NCI-H128 (cell line): ENCODE measurements around the gene CSNK1A1.
"Not testable (repeated sequence)": the region's sequence is repeated elsewhere in the genome, so short reads cannot be mapped to it uniquely, and the experiment has no call there.

ENCODE experiments used
- DNase-seq: peaks from one replicate; lab custom pipeline; 2025; ENCODE audit not compliant: unreplicated experiment; lab: John Stamatoyannopoulos, UW

CSNK1A1 gene

GRCh38 chr5:149535787-149536186 is 15.5 kb downstream of the CSNK1A1 start:
- not testable (repeated sequence) for DNase-seq

- no peak for DNase-seq
Measured at GRCh38 chr5:149532413-149532812, 18.8 kb downstream of the CSNK1A1 start.

- no peak for DNase-seq
Measured at GRCh38 chr5:149529463-149529862, 21.8 kb downstream of the CSNK1A1 start.

DNA sequence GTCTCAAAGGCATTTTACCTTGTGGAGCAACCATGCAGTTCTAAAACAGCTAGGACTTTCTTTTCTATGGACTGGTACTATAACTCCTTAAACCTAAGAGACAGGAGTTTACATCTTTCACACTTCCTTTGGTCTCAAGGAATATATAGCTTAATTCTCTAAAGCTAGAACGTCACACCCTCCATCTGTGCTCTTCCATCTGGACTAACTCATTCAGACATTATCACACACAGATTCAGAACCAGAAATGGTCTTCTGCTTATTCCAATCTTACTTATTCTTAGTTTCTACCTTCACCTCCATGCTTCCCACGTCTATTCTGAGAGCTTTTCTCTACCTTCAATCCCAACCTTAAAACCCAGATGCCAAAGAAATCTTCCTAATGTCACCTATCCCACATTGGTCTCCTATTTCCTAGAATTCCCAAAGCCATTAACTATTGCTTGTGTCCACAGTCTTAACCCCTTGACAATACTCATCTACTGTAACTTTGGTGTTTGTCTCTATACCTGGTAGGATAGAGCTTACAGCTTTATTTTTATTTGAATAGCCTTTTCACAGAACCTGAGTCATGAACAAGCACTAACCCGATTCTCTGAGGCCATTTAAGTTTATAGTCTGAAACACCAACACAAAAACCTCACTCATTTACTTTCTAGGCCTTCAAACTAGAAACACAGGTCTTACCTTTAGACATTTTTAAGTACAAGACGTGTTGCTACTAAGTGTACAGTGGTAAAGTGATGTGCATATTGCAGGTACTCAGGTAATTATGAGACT is 22.8 kb downstream of the CSNK1A1 start:
- no peak for DNase-seq

DNA sequence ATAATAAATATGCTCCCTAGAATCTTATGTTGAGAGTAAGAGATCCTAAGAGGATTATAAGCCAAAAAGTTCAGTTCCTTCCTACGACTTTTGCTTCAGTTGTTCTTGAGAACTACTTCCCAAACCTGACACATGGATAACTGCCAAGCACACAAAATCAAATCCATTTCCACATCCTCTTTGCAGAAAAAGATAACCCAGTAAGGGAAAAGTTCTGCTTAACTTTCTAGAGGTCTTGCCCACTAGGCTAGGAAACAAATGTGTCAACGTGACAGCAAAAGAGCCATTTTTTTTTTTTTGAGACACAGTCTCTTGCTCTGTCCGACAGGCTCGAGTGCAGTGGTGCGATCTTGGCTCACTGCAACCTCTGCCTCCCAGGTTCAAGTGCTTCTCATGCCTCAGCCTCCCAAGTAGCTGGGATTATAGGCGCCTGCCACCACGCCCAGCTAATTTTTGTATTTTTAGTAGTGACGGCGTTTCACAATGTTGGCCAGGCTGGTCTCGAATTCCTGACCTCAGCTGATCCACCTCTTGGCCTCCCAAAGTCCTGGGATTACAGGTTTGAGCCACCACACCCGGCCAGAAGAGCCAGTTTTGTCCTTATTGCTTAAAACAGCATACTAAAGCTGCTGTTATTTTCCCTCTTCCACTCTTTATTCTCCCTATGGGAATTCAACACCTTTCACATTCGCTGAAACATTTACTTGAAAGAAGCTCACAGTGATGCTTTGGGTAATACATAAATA is 24.2 kb downstream of the CSNK1A1 start:
- no peak for DNase-seq

DNA sequence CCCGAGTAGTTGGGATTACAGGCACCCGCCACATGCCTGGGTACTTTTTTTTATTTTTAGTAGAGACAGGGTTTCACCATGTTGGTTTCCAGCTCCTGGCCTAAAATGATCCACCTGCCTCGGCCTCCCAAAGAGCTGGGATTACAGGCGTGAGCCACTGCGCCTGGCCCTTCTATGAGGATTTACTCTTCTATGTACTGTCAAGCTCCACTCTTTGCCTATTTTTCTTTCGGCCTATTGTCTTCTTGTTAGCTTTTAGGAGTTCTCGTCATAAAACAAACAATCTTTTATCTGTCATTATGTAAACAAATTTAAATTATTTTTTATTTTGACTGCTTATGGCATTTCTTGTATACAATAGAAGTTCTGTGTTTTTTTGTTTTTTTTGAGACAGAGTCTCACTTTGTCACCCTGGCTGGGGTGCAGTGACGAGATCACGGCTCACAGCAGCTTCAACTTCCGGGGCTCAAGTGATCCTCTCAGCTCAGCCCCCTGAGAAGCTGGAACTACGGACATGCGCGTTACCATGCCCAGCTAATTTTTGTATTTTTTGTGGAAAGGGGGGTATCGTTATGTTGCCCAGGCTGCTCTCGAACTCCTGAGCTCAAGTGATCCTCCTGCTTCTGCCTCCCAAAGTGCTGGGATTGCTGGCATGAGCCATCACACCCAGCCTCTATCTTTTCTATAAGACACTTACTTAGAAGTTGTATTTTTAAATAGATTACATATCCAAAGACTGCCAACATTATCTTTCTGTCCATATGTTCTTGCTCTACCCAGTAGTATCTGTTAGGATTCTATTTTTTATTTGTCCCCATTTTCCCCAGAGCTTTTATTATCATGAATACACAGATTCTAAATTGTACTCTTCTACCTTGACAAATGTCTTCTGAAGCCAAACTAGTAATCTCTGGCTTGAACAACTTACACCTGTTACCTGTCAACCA is 29.2 kb downstream of the CSNK1A1 start:
- no peak for DNase-seq

GRCh38 chr5:149519601-149520000 is 31.6 kb downstream of the CSNK1A1 start:
- no peak for DNase-seq

DNA sequence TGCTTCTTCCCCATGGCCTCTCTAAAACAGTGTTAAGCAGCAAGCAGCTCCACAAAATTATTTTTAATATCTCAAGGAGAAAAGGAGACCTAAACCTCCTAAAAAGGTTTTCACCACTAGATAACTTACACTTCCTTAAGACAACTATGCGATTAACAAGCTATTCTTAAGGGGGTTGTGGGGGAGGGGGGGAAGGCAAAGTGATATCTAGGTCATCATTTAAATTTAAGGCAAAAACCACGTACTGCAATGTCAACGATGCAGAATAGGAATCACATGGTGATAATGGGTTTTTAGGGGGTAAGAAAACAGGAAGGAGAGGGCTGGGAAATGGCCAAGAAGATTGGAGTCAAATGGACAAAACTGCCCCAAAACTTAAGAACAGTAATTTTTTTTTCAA is 32.6 kb downstream of the CSNK1A1 start:
- DNase-seq, result no peak

DNA sequence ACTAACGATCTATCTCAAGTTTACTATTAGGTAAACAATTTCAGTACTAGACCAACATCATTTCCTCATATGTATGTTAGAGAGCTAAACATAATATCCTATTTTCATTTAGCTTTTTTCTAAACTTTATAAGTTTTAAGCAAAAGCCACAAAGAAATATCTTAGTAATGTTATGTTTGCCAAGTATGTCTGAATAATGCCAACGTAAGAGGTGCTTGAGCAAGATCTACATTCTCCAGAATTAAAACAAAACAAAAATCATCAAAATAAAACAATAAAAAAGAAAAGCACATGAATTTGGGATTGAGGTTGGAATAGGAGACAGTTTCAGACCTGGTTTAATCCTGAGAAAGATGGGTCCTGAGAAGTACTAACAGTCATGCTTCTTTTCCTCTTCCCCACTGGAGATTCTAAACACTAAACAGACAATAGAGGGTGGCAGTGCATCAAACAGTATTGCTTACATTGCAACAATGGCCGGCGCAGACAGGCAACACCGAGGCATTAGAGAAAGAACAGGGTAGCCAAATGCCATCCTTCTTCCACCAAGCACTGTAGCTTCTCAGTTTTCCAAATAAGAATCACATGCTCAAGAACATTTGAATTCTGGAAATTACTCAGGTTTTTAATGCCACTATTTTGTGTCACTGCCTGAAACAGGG is 33.6 kb downstream of the CSNK1A1 start:
- DNase-seq, result no peak

GRCh38 chr5:149514512-149514911 is 36.7 kb downstream of the CSNK1A1 start:
- DNase-seq, result no peak

GRCh38 chr5:149513372-149513947 is 37.8 kb downstream of the CSNK1A1 start:
- not testable (repeated sequence) for DNase-seq

DNA sequence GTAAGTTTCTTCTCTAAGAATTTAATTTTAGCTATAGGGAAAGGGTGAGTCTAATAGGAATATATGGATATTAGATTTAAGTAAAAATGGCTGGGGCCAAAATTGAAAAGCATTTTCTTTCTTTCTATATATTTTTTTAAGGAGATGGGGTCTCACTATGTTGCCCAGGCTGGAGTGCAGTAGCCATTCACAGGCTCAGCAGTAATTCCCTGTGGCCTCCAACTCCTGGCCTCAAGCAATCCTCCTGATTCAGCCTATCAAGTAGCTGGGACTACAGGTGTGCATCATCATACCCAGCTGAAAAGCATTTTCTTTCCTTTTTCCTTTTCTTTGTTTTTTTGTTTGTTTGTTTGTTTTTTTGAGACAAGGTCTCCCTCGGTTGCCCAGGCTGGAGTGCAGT is 41.1 kb downstream of the CSNK1A1 start:
- DNase-seq, result no peak

- no peak for DNase-seq
Measured at GRCh38 chr5:149504677-149505076, 46.6 kb downstream of the CSNK1A1 start.

- DNase-seq, result no peak
Measured at GRCh38 chr5:149503006-149503405, 48.2 kb downstream of the CSNK1A1 start.

DNA sequence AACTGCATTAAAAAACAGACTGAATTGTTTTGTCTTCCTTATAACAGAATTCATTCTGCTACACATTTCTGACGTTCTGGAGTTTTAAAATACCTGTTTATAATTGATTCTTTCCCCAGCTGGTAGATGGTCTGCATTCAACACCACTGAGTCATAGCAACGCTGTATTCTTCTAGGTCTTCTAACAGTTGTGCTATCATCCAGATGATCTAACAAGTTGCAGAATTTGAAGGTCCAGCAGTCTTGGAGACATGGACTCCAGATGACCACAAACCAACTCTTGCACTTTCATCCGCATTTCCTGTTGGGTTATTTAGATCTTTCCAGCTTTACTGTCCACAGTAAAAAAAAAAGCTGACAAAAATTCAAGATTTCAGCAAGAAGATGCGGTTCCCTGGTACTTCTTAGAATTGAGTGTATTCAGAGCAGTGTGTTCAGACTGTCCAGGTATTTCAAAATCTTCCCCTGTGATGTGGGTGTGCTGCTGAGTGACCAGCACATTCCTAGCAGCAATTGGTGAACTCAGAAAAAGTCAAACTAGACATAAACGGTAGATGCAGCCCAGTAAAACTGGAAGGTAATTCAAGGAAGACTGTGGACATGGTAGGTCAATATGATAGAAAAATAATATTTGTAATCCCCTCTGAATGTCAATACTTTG is 50.2 kb downstream of the CSNK1A1 start:
- no peak for DNase-seq

DNA sequence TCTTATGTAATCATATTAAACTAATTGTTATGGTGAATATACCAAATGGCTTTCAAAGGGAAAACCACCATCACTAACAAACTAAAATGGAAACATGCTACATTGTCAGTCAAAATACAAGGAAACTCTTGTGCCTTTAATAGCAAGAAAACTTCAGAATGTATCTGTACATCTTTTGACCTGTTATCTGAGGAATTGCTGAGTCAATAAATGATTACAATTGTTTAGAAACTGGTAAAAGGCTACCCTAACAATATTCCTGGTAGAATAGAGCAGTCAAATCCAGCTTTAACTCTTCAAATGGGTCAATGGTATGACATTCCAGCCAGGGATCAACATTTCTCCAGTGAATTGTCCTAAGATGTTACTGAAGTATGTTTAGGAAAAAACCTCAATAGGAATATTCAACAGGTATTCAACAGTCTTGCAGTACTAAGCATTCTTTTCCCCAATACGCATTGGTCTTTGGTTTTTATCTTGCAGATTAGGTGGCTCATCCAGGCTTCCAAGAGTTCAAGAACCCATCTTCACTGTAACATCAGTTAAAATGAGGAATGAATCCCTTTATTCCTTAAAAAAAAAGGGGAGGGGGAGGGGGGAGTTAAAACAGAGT is 52.4 kb downstream of the CSNK1A1 start:
- DNase-seq, result no peak

DNA sequence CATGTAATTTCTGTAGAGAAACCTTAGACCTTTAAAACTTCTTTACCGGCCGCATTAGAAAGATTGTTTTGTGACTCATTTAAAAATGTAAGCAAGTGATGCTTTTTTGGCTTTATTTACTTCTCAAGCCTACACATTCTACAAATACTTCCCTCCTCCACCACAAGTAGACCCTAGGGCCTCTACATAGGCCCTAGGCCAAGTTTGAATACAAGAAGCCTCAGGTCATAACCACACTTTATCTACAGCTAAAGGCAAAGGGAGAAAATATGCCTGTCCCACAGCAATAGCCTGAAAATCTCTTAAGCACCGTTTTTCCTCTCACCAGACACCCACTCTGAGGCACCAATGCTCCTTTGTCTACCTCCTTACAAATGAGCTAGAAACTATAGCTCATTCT is 53.9 kb downstream of the CSNK1A1 start:
- no peak for DNase-seq

- no peak for DNase-seq
Measured at GRCh38 chr5:149496917-149497316, 54.3 kb downstream of the CSNK1A1 start.

DNA sequence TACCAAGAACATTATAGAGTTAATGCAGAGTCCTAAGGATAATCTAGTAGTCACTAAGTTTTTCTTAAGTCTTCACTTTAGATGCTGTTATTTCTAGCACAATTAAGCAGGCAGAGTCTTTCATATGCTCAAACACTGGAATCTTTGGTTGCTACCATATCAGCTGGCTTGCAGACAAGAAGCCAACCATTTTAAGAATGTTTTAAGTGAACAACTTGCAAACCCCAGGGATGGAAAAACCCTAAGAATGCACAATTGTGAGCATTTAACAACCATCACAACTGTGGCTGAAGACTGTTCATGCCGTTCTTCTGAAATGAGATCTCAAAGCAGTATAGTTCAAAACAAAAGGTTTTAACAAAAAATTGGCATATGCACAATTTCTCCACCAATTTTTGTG is 55.1 kb downstream of the CSNK1A1 start:
- no peak for DNase-seq

- no peak for DNase-seq
Measured at GRCh38 chr5:149495673-149496072, 55.6 kb downstream of the CSNK1A1 start.
